HG03354 (cell line): ENCODE data around the gene NCS1.

Source experiments
- ATAC-seq: cut with Tn5 transposase; IDR thresholded peaks from one replicate; pipeline ENCODE4 v1.9.1; 2021; ENCODE audit warnings: mild to moderate bottlenecking; ENCODE audit not compliant: unreplicated experiment, poor library complexity, severe bottlenecking

Gene NCS1

DNA sequence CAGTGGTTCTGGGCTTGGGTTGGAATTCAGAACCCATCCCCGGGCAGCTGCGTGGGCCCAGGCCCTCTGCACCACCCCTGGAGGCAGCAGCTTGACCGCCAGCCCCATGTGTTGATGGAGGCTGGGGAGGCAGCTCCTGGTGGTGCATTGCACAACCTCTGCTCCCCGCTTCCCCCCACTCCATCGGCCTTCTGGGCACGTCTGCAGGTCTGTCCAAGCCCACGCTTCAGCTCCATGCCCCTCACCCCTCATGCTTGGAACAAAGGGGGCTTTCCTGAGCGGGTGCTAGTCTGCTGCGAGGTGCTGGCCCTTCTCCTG lies 1.4 kb downstream of the NCS1 start:
- no peak for ATAC-seq

GRCh38 chr9:130174025-130174424 lies 1.8 kb downstream of the NCS1 start:
- no peak for ATAC-seq

DNA sequence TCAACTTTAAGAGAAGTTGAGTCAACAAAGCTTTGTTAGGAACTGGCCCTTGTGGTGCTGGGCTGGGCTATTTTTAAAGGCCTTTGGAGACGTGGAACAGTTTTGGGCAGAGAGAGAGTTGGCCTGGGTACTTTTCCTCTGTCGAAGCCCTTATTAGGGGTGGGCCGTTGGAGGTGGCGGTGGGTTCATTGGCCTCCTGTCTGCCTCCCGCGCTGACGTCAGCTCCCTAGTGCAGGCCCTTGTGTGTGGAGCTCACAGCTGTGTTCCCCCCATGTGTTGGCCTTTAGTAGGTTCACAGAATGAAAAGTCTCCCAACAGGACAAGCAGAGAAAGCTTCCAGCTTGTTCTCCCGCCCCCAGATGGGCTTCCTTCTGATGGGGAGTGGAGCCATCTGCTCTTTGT lies 2.7 kb downstream of the NCS1 start:
- ATAC-seq, result no peak

- ATAC-seq, result no peak
Observed at GRCh38 chr9:130175355-130175754, 3.2 kb downstream of the NCS1 start.

- ATAC-seq, result no peak
Observed at GRCh38 chr9:130176760-130177159, 4.6 kb downstream of the NCS1 start.

- ATAC-seq, result no peak
Observed at GRCh38 chr9:130177898-130178805, 5.9 kb downstream of the NCS1 start.

DNA sequence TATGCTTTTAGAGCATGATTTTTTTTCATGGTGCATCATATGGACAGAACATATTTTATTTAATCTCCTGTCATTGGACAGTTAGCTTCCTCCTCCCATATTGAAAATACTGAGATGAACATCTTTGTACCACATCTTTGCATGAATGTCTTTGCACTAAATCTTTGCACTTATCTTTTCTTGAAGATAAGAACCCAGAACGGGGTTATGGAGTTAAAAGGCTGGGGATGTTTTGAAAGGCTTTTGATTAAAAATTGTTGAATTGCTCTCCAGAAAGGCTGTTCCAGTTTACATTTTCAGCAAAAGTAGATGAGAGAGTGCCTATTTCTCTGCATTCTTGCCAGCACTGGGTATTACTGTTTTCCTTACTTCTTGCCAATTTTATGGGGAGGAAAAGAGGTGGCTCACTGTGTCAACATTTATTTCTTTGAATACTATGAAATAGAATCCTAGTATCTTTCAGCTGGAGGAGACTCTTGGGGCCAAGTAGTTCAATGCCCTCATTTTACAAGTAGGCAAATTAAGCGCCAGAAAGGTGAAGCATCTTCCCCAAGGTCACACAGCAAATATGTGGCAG lies 7.2 kb downstream of the NCS1 start:
- ATAC-seq, result no peak

DNA sequence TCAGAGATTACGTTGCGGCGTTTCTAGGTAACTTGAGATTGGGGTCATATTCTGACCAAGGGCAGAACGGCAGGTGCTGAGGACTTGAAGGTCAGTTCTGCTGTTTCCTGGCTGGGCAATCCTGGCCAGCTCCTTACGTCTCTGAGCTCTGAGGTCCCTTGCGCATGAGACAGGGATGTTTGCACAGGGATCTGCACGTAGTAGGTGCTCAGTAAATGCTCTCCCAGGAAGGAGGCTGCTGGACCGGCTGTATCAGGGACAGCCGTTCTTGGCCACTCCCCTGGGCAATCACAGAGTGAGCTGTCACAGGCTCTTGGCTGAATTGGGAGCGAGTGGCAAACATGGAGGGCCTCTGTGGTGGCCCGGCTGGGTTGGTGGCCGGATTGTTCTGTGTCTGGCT lies 8.3 kb downstream of the NCS1 start:
- ATAC-seq, result no peak

DNA sequence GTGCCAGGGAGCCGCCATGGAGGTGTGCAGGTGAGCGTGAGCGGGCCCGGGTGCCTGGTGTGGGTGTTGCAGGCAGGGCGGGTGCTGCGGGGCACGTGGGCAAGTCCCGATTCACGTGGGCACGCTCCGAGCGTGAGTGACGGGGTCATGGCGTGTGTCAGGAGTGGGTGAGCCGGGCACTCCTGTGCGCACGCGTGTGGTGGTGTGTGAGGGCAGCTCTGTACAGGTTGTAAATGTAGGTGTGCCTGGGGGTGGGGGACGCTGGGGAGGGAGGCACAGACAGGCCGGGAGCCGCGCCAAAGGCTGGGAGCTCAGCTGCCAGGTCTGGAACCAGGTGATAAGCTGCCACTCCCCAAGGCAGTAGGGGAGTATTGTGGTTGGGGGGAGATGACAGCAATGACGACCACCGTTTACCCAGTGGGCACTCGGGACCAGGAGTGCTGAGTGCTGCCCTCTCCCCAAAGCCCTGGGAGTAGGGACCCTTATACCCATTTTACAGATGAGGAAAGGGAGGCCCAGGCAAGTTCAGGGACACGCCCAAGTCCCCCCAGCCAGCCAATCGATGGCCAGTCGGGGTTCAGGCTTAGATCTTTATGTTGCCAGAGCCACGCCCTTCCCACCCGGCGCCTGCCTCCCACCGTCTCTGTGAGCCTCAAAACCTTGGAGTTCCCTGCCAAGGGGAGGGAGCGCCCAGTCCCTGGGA lies 9.6 kb downstream of the NCS1 start:
- no peak for ATAC-seq

GRCh38 chr9:130182381-130182909 lies 10.2 kb downstream of the NCS1 start:
- no peak for ATAC-seq

- no peak for ATAC-seq
Observed at GRCh38 chr9:130183133-130183762, 11.0 kb downstream of the NCS1 start.

DNA sequence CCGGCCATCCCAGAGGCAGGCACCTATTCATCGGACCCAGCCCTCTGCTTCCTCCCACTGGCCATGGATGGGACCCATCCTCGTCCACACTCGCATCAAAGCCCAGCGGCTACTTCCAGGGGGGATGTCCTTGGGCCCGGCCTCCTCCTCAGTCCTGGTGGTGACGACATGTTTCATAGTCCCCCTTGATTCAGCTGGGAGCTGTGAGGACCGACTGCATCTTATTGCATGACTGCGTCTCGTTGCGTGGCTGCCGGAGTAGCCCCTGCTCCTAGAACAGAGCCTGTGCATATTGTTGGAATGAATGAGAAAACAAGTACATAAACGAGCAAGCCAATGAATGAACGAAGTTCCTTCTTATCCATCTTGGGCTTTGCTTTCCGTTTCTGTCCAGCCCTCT lies 12.8 kb downstream of the NCS1 start:
- no peak for ATAC-seq

DNA sequence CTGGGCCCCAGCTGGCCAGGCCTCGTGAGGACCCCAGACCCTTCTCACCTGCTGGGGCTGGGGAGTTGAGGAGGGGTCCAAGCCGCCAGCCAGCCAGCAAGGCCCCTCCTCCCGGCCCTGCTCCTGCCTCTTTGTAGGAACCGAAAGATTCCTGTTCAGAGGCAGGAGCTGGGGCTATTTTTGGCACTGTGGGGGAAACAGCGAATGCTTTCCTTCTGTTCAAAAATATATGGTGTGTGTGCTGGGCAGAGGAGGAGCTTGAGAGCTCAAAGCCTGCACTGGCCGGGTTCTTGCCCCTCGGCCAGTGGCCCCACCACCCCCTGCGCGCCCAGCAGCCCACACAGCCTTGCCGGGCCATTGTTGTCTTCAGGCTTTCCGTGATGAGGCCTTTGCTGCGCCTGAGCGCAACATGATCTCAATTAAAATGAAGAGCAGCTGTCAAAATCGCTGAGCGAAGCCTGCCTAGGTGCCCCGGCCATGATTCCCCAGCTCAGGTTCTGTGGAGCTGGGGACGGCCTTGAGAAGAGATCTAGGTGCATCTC lies 13.4 kb downstream of the NCS1 start:
- no peak for ATAC-seq

- no peak for ATAC-seq
Observed at GRCh38 chr9:130186051-130186450, 13.8 kb downstream of the NCS1 start.

DNA sequence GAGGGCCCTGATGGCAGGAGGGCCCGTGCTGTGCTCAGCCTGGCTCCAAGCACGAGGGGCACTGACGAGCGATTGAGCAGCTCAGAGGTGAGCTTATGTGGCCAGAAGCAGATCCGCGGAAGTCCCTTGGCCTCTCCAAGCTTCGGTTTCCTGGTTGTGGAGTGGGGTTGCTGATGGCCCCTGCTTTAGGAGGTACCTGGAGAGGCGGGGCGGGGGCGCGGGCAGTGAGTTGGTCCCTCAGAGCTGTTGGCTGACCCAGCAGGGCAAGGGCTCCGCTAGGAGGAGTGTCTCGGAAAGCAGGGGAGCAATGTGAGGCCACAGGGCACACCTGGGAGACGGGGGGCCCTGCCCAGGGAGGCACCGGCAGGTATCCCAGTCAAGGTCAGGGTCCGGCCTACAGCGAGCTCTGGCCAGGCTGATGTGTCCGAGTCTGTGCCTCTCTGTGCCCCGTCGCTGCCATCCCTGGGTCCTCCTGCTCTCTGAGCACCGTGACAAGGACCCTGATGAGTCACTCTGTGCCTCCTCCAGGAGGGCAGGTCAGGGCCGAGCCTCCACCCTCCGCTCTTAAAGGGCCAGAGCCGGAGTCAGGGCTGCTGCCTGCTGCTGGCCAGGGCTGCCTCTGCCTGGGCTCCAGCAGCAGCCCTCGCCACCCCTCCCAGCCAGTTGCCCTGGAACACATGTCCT lies 14.8 kb downstream of the NCS1 start:
- ATAC-seq, result no peak

- ATAC-seq, result no peak
Observed at GRCh38 chr9:130187523-130187846, 15.3 kb downstream of the NCS1 start.

- ATAC-seq, result no peak
Observed at GRCh38 chr9:130188860-130189481, 16.8 kb downstream of the NCS1 start.

GRCh38 chr9:130189840-130190239 lies 17.6 kb downstream of the NCS1 start:
- ATAC-seq, result no peak

GRCh38 chr9:130191068-130191748 lies 19.0 kb downstream of the NCS1 start:
- ATAC-seq, result no peak
